GM06990 (cell line): Measurements from ENCODE around the gene SDK1.
"Not testable (repeated sequence)": the region's sequence is repeated elsewhere in the genome, so short reads cannot be mapped to it uniquely, and the experiment has no call there.

Source experiments
- DNase-seq: peaks from one replicate; pipeline ENCODE4 v3.0.0-alpha.2; 2011; ENCODE audit not compliant: insufficient read length; ENCODE audit errors: extremely low read depth
- H3K27me3 ChIP-seq: replicated peaks from 2 replicates; pipeline ENCODE4 v1.6.0; 2011; ENCODE audit warnings: low read length; ENCODE audit not compliant: control insufficient read depth, insufficient read depth
- H3K36me3 ChIP-seq: 2 replicates; pipeline ENCODE4 v1.5.1; 2011; ENCODE audit warnings: low read length; ENCODE audit not compliant: control insufficient read depth, insufficient read depth
- H3K4me3 ChIP-seq: replicated peaks from 2 replicates; pipeline ENCODE4 v1.5.1; 2011; ENCODE audit warnings: low read depth, mild to moderate bottlenecking, control low read depth, low read length
- TF ChIP-seq, protein P1 (sequence below): IDR thresholded peaks from 2 replicates; pipeline ENCODE4 v1.5.1; 2011; ENCODE audit warnings: low read length, control low read depth, mild to moderate bottlenecking, inconsistent platforms; ENCODE audit not compliant: insufficient read depth, poor library complexity, severe bottlenecking

The SDK1 gene

GRCh38 chr7:3960050-3960763, 659.2 kb downstream of the SDK1 start:
- Histone ChIP-seq H3K27me3 (no peaks in the 10 kb centered on the region), H3K4me3 (no peak overlapping the region), H3K36me3 (no peaks in the 10 kb centered on the region)
- DNase-seq: no peak
- TF ChIP-seq, protein P1, sequence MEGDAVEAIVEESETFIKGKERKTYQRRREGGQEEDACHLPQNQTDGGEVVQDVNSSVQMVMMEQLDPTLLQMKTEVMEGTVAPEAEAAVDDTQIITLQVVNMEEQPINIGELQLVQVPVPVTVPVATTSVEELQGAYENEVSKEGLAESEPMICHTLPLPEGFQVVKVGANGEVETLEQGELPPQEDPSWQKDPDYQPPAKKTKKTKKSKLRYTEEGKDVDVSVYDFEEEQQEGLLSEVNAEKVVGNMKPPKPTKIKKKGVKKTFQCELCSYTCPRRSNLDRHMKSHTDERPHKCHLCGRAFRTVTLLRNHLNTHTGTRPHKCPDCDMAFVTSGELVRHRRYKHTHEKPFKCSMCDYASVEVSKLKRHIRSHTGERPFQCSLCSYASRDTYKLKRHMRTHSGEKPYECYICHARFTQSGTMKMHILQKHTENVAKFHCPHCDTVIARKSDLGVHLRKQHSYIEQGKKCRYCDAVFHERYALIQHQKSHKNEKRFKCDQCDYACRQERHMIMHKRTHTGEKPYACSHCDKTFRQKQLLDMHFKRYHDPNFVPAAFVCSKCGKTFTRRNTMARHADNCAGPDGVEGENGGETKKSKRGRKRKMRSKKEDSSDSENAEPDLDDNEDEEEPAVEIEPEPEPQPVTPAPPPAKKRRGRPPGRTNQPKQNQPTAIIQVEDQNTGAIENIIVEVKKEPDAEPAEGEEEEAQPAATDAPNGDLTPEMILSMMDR: no peak

- no peaks in the 10 kb centered on the region for H3K36me3 ChIP-seq
- H3K27me3 ChIP-seq: no peaks in the 10 kb centered on the region
- no peak overlapping the region for H3K4me3 ChIP-seq
- DNase-seq: no peak
- TF ChIP-seq, protein P1: no peak
Observed at GRCh38 chr7:3960942-3961341, 659.9 kb downstream of the SDK1 start.

DNA sequence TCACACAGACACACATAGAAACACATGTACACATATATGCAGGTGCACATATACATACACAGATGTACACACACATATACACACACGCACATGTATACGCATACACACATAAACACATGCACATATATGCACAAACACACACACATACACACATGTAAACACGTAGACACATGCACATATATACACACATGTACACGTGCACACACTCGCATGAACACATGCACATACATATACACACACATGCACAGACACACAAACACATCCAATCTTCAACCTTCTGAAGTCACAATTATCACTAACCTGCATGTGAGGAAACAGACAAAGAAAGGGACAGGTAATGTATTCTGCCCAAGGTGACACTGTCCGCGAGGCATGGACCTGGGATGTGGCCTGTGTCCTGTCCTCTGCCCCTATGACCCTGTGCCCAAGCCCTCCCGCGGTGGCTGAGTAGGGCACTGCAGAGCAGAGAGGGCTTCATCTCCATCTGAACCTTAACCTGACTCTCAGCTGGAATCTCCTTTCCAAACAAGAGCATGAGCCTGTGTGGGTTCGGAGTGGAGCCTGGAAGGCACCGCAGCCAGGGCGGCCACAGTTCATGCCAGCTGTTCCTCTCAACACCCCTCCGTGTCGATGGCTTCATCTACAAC, 660.9 kb downstream of the SDK1 start:
- no peak for DNase-seq
- H3K36me3 ChIP-seq: no peaks in the 10 kb centered on the region
- H3K27me3 ChIP-seq: no peaks in the 10 kb centered on the region
- TF ChIP-seq, protein P1: no peak
- no peak overlapping the region for H3K4me3 ChIP-seq

GRCh38 chr7:3963768-3964167, 662.7 kb downstream of the SDK1 start:
- not testable (repeated sequence) for DNase-seq, H3K36me3 ChIP-seq, H3K4me3 ChIP-seq, H3K27me3 ChIP-seq

- no peaks in the 10 kb centered on the region for H3K36me3 ChIP-seq
- TF ChIP-seq, protein P1: no peak
- no peaks in the 10 kb centered on the region for H3K27me3 ChIP-seq
- no peak for DNase-seq
- H3K4me3 ChIP-seq: no peak overlapping the region
Observed at GRCh38 chr7:3964980-3965606, 664.0 kb downstream of the SDK1 start.

GRCh38 chr7:3965794-3966395, 664.8 kb downstream of the SDK1 start:
- Histone ChIP-seq H3K27me3 (no peaks in the 10 kb centered on the region), H3K4me3 (no peak overlapping the region), H3K36me3 (no peaks in the 10 kb centered on the region)
- TF ChIP-seq, protein P1: no peak
- no peak for DNase-seq
